Endometrial microvascular endothelial cells (primary cell): ENCODE measurements around the gene MGAT3. TPM values are rescaled to one million over a fixed set of nuclear protein-coding genes. Genes with fewer than 3 reads are reported as not detected.
"Not testable (repeated sequence)": the region's sequence is repeated elsewhere in the genome, so short reads cannot be mapped to it uniquely, and the experiment has no call there.

ENCODE experiments used
- in situ Hi-C: cut with HindIII; loops from 2 replicates; pipeline ENCODE4 v1.10.0; 2017; ENCODE audit warnings: low sequenced_read_pairs, low pct_unique_long_range_greater_than_20kb; ENCODE audit errors: inconsistent ontology term
- total RNA-seq: library from RNA; depleted of rRNA; stranded (reverse); fragments of >200 nt; gene quantifications from one replicate; pipeline ENCODE4 v1.2.3, GENCODE V29; 2015; ENCODE audit errors: inconsistent ontology term

The MGAT3 gene
- total RNA-seq, 1 donor from 2014 or later, result not detected

GRCh38 chr22:39502109-39502788, 45.4 kb downstream of the MGAT3 start, which contains the start of gene MIEF1:
Gene MIEF1, plus strand, starts transcription at chr22:39502290. Its CDS starts 9,005 bp downstream, at chr22:39511295.
- in situ Hi-C loops, result no loop called here

- in situ Hi-C loops, result no loop called here
Measured at GRCh38 chr22:39502789-39503409, 46.1 kb downstream of the MGAT3 start.

GRCh38 chr22:39503630-39504029, 46.8 kb downstream of the MGAT3 start:
- in situ Hi-C loops, result no loop called here

- in situ Hi-C loops, result no loop called here
Measured at GRCh38 chr22:39504071-39504470, 47.3 kb downstream of the MGAT3 start.

GRCh38 chr22:39507021-39507420, 50.2 kb downstream of the MGAT3 start:
- in situ Hi-C loops, result not testable (repeated sequence)

- in situ Hi-C loops, result no loop called here
Measured at GRCh38 chr22:39508393-39508792, 51.6 kb downstream of the MGAT3 start.

GRCh38 chr22:39510529-39511149, 53.8 kb downstream of the MGAT3 start:
- in situ Hi-C loops, result no loop called here

GRCh38 chr22:39511226-39511625, 54.4 kb downstream of the MGAT3 start:
- in situ Hi-C loops, result no loop called here

GRCh38 chr22:39512026-39512425, 55.2 kb downstream of the MGAT3 start:
- in situ Hi-C loops, result no loop called here

GRCh38 chr22:39513791-39514190, 57.0 kb downstream of the MGAT3 start:
- in situ Hi-C loops, result no loop called here

- in situ Hi-C loops, result no loop called here
Measured at GRCh38 chr22:39514373-39514973, 57.7 kb downstream of the MGAT3 start.

GRCh38 chr22:39515266-39516050, 58.6 kb downstream of the MGAT3 start:
- in situ Hi-C loops, result no loop called here

- in situ Hi-C loops, result no loop called here
Measured at GRCh38 chr22:39517470-39517869, 60.7 kb downstream of the MGAT3 start.

- in situ Hi-C loops, result no loop called here
Measured at GRCh38 chr22:39518144-39518786, 61.5 kb downstream of the MGAT3 start.

GRCh38 chr22:39518996-39519680, 62.3 kb downstream of the MGAT3 start:
- in situ Hi-C loops, result no loop called here

- in situ Hi-C loops, result no loop called here
Measured at GRCh38 chr22:39519681-39520225, 62.9 kb downstream of the MGAT3 start.

GRCh38 chr22:39520226-39521105, 63.7 kb downstream of the MGAT3 start, which contains the start of gene ATF4:
Gene ATF4, plus strand, starts transcription at chr22:39520562. Its CDS starts 884 bp downstream, at chr22:39521446.
- in situ Hi-C loops, result no loop called here
